Ovary (tissue), 3 donors: ENCODE results near the gene CWF19L1.

ENCODE experiments used
- CTCF ChIP-seq, 3 donors: fragments of 450-650 bp in 2 of 3; fragments of 200-600 bp in 1 of 3; IDR thresholded peaks; one replicate each; pipeline versions ENCODE4 v1.5.1 to v1.8.0; 2016 to 2022; ENCODE audit warnings: antibody characterized with exemption in 3 of 3, mild to moderate bottlenecking in 1 of 3
- POLR2A ChIP-seq: fragments of 450-650 bp; IDR thresholded peaks from one replicate; pipeline ENCODE4 v1.6.1; 2017; ENCODE audit warnings: antibody characterized with exemption, mild to moderate bottlenecking, moderate library complexity
- donor health status: DM: no; HTN: no; CAD: no.

DNA sequence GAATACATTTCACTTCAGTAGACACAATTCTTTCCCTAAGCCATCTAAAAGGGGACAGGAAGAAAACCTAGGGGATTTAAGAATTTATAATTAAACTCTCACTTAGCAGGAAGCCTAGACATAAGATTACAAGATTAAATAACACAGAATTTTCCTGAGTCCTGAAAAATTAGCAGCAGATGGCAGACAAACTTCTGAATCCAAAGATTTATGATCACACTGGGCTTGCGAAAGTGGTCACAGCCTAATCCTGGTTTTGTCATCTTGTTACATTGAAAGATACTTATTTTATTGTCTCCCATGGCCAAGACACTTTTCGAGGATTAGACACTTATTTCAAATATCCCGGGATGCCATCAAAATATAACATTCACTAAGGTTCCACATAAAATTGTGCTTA is 84.5 kb downstream of the CWF19L1 start:
- no peak for TF ChIP-seq CTCF (IDR thresholded peaks at IDR 0.05)
- no peak for TF ChIP-seq POLR2A
